Urinary bladder (tissue), 2 donors: ENCODE results near the gene VPS54. TPM values are rescaled to one million over a fixed set of nuclear protein-coding genes. Genes with fewer than 3 reads are reported as not detected.

Source experiments
- polyA plus RNA-seq: library from polyadenylated mRNA; stranded (reverse); fragments of 200-250 nt; gene quantifications from one replicate; pipeline ENCODE4 v1.2.3, GENCODE V29; 2013
- small RNA-seq: library from RNA; depleted of rRNA; stranded (forward); fragments of <200 nt; gene quantifications from one replicate; pipeline ENCODE3, GENCODE V24; 2014
- total RNA-seq: library from RNA; depleted of rRNA; stranded (reverse); fragments of >200 nt; gene quantifications from one replicate; pipeline ENCODE4 v1.2.3, GENCODE V29; 2014
- donor health status: healthy.

Gene VPS54
- total and polyA plus RNA-seq, 2 donors: 14.0 to 64.4 TPM

Small RNAs within 50 kb of the gene (small RNA-seq; reads per million reads assigned to genes)
- not detected for gene RF01293

Other genes with a start within 250 kb of the VPS54 start
- 158 TPM for gene UGP2, start 177.5 kb downstream of the VPS54 start, total RNA-seq
- 134 TPM for gene UGP2, start 177.5 kb downstream of the VPS54 start, polyA plus RNA-seq
- gene PELI1, start 125.0 kb upstream of the VPS54 start, total RNA-seq: 43.4 TPM
- gene PELI1, start 125.0 kb upstream of the VPS54 start, polyA plus RNA-seq: 15.4 TPM